ENCODE measurements around the gene NOTCH4.

- no peak for TF ChIP-seq ZNF174 (CRISPR knock-in tag; IDR thresholded peaks at IDR 0.05)
- no peak for TF ChIP-seq CTCF (IDR thresholded peaks at IDR 0.05 in 2 of 3, conservative IDR thresholded peaks at IDR 0.05 in 1 of 3; ENCODE audit: insufficient read depth in 2 of 3, low read depth in 1 of 3, low read length in 3 of 3)
- TF ChIP-seq KAT7 (CRISPR knock-in tag; IDR thresholded peaks at IDR 0.05; ENCODE audit: borderline replicate concordance): no peak
- TF ChIP-seq POLR2AphosphoS5 (IDR thresholded peaks at IDR 0.05; ENCODE audit: control insufficient read depth, insufficient read depth, low read depth, low read length): no peak; the same call in 1 of the 2 replicates
- no peak for TF ChIP-seq ZNF124 (CRISPR knock-in tag; IDR thresholded peaks at IDR 0.05)
- no peak for TF ChIP-seq IRF1 (CRISPR knock-in tag; IDR thresholded peaks at IDR 0.05; ENCODE audit: borderline replicate concordance)
- no peak for TF ChIP-seq GTF3C2 (IDR thresholded peaks at IDR 0.05; ENCODE audit: borderline replicate concordance, extremely low read depth, insufficient read length)
- no peak for TF ChIP-seq ZBTB17 (CRISPR knock-in tag; IDR thresholded peaks at IDR 0.05)
- TF ChIP-seq PTBP1 (IDR thresholded peaks at IDR 0.05; ENCODE audit: low read depth, low read length): no peak
- TF ChIP-seq BRCA1 (IDR thresholded peaks at IDR 0.05): no peak
- TF ChIP-seq BRCA1 (CRISPR knock-in tag; IDR thresholded peaks at IDR 0.05): no peak
Observed at GRCh38 chr6:32189069-32189741, 34.7 kb downstream of the NOTCH4 start.

Measured in K562 (cell line).